ENCODE measurements around the gene CBFB.

GRCh38 chr16:67043420-67043819 is 14.5 kb downstream of the CBFB start:
- no peak for TF ChIP-seq TEAD1 (CRISPR knock-in tag; IDR thresholded peaks at IDR 0.05)
- TF ChIP-seq MYC (IDR thresholded peaks at IDR 0.05; ENCODE audit: low read depth, low read length): no peak
- no peak for TF ChIP-seq MYC (CRISPR knock-in tag; IDR thresholded peaks at IDR 0.05; ENCODE audit: borderline replicate concordance, low read depth)
- TF ChIP-seq, protein P1, sequence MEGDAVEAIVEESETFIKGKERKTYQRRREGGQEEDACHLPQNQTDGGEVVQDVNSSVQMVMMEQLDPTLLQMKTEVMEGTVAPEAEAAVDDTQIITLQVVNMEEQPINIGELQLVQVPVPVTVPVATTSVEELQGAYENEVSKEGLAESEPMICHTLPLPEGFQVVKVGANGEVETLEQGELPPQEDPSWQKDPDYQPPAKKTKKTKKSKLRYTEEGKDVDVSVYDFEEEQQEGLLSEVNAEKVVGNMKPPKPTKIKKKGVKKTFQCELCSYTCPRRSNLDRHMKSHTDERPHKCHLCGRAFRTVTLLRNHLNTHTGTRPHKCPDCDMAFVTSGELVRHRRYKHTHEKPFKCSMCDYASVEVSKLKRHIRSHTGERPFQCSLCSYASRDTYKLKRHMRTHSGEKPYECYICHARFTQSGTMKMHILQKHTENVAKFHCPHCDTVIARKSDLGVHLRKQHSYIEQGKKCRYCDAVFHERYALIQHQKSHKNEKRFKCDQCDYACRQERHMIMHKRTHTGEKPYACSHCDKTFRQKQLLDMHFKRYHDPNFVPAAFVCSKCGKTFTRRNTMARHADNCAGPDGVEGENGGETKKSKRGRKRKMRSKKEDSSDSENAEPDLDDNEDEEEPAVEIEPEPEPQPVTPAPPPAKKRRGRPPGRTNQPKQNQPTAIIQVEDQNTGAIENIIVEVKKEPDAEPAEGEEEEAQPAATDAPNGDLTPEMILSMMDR (IDR thresholded peaks at IDR 0.05 in 2 of 3, conservative IDR thresholded peaks at IDR 0.05 in 1 of 3; ENCODE audit: insufficient read depth in 2 of 3, low read depth in 1 of 3, low read length in 3 of 3): no peak
- TF ChIP-seq CEBPB (tag; IDR thresholded peaks at IDR 0.05): no peak
- TF ChIP-seq SMAD2 (IDR thresholded peaks at IDR 0.05; ENCODE audit: low read depth, low read length): no peak
- TF ChIP-seq, protein P2, sequence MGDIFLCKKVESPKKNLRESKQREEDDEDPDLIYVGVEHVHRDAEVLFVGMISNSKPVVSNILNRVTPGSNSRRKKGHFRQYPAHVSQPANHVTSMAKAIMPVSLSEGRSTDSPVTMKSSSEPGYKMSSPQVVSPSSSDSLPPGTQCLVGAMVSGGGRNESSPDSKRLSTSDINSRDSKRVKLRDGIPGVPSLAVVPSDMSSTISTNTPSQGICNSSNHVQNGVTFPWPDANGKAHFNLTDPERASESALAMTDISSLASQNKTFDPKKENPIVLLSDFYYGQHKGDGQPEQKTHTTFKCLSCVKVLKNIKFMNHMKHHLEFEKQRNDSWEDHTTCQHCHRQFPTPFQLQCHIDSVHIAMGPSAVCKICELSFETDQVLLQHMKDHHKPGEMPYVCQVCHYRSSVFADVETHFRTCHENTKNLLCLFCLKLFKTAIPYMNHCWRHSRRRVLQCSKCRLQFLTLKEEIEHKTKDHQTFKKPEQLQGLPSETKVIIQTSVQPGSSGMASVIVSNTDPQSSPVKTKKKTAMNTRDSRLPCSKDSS (IDR thresholded peaks at IDR 0.05; ENCODE audit: low read depth, partially characterized antibody): no peak
- no peak for TF ChIP-seq CHD4 (IDR thresholded peaks at IDR 0.05; ENCODE audit: insufficient read depth, insufficient replicate concordance, low read depth, low read length, poor library complexity, severe bottlenecking)
- no peak for TF ChIP-seq ZNF668 (CRISPR knock-in tag; IDR thresholded peaks at IDR 0.05)
- no peak for TF ChIP-seq ZNF277 (CRISPR knock-in tag; IDR thresholded peaks at IDR 0.05; ENCODE audit: borderline replicate concordance)
- no peak for TF ChIP-seq JUN (IDR thresholded peaks at IDR 0.05; ENCODE audit: borderline replicate concordance, low read depth, low read length)
- TF ChIP-seq JUN (CRISPR knock-in tag; IDR thresholded peaks at IDR 0.05; ENCODE audit: borderline replicate concordance): no peak
